B cell (primary cell): ENCODE data around the gene STARD3. TPM values are rescaled to one million over a fixed set of nuclear protein-coding genes. Genes with fewer than 3 reads are reported as not detected.

Experiments
- ATAC-seq: fragments of 200-7000 bp; cut with Tn5 transposase; one replicate; pipeline ENCODE4 v1.10.0; 2021; ENCODE audit warnings: low read depth, mild to moderate bottlenecking, moderate number of reproducible peaks, moderate library complexity
- CTCF ChIA-PET: fragments of 350-600 bp; sonication (Branson Sonifier 250); formaldehyde crosslinking; loops from one replicate; lab custom pipeline; 2021; ENCODE audit warnings: antibody characterized with exemption, inconsistent platforms; lab: Charles Lee
- POLR2A ChIA-PET: fragments of 350-600 bp; sonication (Branson Sonifier 250); formaldehyde crosslinking; loops from one replicate; lab custom pipeline; 2021; ENCODE audit warnings: antibody characterized with exemption; lab: Charles Lee
- DNase-seq: peaks from one replicate; pipeline ENCODE4 v3.0.0; 2013
- H2AFZ ChIP-seq: 2 replicates; pipeline ENCODE4 v1.6.1; 2012; ENCODE audit warnings: mild to moderate bottlenecking, low read depth, low read length; ENCODE audit not compliant: insufficient read depth, poor library complexity, severe bottlenecking
- H3K27ac ChIP-seq, 2 donors: 1 replicate in 1 of 2; 2 replicates in 1 of 2; pipeline ENCODE4 v1.5.1; 2012 to 2013; ENCODE audit warnings: low read length in 2 of 2, mild to moderate bottlenecking in 2 of 2, moderate library complexity in 1 of 2
- H3K27me3 ChIP-seq, 4 experiments: fragments of 200-600 bp in 1 of 4; sonication (generic) in 1 of 4; replicated peaks in 1 of 4; 1 replicate in 2 of 4; 2 replicates in 2 of 4; pipeline versions ENCODE4 v1.6.1 to v1.7.0; 2013 to 2016; ENCODE audit warnings: low read length in 3 of 4, mild to moderate bottlenecking in 2 of 4, mixed read lengths in 1 of 4, moderate library complexity in 1 of 4; ENCODE audit not compliant: insufficient read depth in 4 of 4, control insufficient read depth in 3 of 4; ENCODE audit errors: control extremely low read depth in 1 of 4
- H3K36me3 ChIP-seq, 2 experiments: replicated peaks in 1 of 2; 1 replicate in 1 of 2; 2 replicates in 1 of 2; pipeline versions ENCODE4 v1.6.1 to v1.7.1; 2013; ENCODE audit warnings: low read length in 1 of 2; ENCODE audit not compliant: insufficient read depth in 2 of 2, control insufficient read depth in 1 of 2; ENCODE audit errors: control extremely low read depth in 1 of 2, extremely low read depth in 1 of 2
- H3K4me1 ChIP-seq, 2 donors: fragments of 200-600 bp in 1 of 2; sonication (generic) in 1 of 2; 1 replicate in 1 of 2; 2 replicates in 1 of 2; pipeline versions ENCODE4 v1.5.1 to v1.6.1; 2013 to 2017; ENCODE audit warnings: low read length in 2 of 2; ENCODE audit not compliant: control insufficient read depth in 2 of 2, insufficient read depth in 2 of 2
- H3K4me2 ChIP-seq: replicated peaks from 2 replicates; pipeline ENCODE3; 2012; ENCODE audit warnings: mild to moderate bottlenecking, low read depth, low read length; ENCODE audit not compliant: poor library complexity, severe bottlenecking
- H3K4me3 ChIP-seq, 5 experiments: fragments of 200-600 bp in 1 of 5; sonication (generic) in 1 of 5; 1 replicate in 3 of 5; 2 replicates in 2 of 5; pipeline versions ENCODE4 v1.5.1 to v1.7.0; 2011 to 2016; ENCODE audit warnings: low read length in 4 of 5, mild to moderate bottlenecking in 4 of 5, low read depth in 2 of 5, control low read depth in 1 of 5, moderate library complexity in 1 of 5; ENCODE audit not compliant: insufficient read depth in 1 of 5; ENCODE audit errors: control extremely low read depth in 1 of 5, extremely low read depth in 1 of 5
- H3K79me2 ChIP-seq: fragments of 200-600 bp; sonication (generic); one replicate; pipeline ENCODE4 v1.6.0; 2016; ENCODE audit warnings: low read length; ENCODE audit not compliant: control insufficient read depth, insufficient read depth
- H3K9ac ChIP-seq: fragments of 200-600 bp; sonication (generic); 2 replicates; pipeline ENCODE4 v1.6.1; 2017; ENCODE audit warnings: mild to moderate bottlenecking, low read length, moderate library complexity
- H3K9me3 ChIP-seq, 3 donors: one replicate each; pipeline versions ENCODE4 v1.6.1 to v1.7.1; 2013; ENCODE audit warnings: low read length in 2 of 3; ENCODE audit not compliant: control insufficient read depth in 2 of 3, insufficient read depth in 1 of 3; ENCODE audit errors: control extremely low read depth in 1 of 3
- H4K20me1 ChIP-seq: 2 replicates; pipeline ENCODE4 v1.6.0; 2012; ENCODE audit warnings: mild to moderate bottlenecking, low read length; ENCODE audit not compliant: insufficient read depth, control insufficient read depth, poor library complexity, severe bottlenecking
- H3K27ac Mint-ChIP-seq: one replicate; pipeline ENCODE4 v1.8.0; 2021; ENCODE audit warnings: mixed read lengths
- H3K27me3 Mint-ChIP-seq: one replicate; pipeline ENCODE4 v1.8.0; 2021; ENCODE audit warnings: mixed read lengths
- H3K4me1 Mint-ChIP-seq: one replicate; pipeline ENCODE4 v1.8.0; 2021; ENCODE audit warnings: mixed read lengths
- H3K4me3 Mint-ChIP-seq: one replicate; pipeline ENCODE4 v1.8.0; 2021; ENCODE audit warnings: mixed read lengths
- H3K9me3 Mint-ChIP-seq: one replicate; pipeline ENCODE4 v1.8.0; 2022; ENCODE audit warnings: mixed read lengths; ENCODE audit not compliant: insufficient read depth
- EZH2 ChIP-seq: IDR thresholded peaks from 2 replicates; pipeline ENCODE4 v1.6.1; 2012; ENCODE audit warnings: borderline replicate concordance, low read depth, mild to moderate bottlenecking, moderate library complexity, low read length; ENCODE audit not compliant: insufficient read depth, poor library complexity, severe bottlenecking
- WGBS: methylation state at CpG from one replicate; pipeline ENCODE4 v1.1.5; 2013; ENCODE audit warnings: missing lambda C conversion rate; ENCODE audit not compliant: insufficient coverage; 5-methylcytosine and 5-hydroxymethylcytosine counted together
- intact Hi-C: fragments of 100-400 bp; cut with micrococcal nuclease; formaldehyde crosslinking; loops from one replicate; pipeline ENCODE4 v1.10.0; 2022
- polyA plus RNA-seq: library from polyadenylated mRNA; depleted of rRNA; stranded (reverse); fragments of >200 nt; gene quantifications from 2 replicates; pipeline ENCODE4 v1.2.3, GENCODE V29; 2012
- total RNA-seq, 2 donors: library from RNA; stranded (reverse); fragments of 120-200 nt in 1 of 2; gene quantifications; 1 replicate in 1 of 2; 2 replicates in 1 of 2; pipeline versions ENCODE4 v1.2.3 to v1.2.4, GENCODE V29; 2013 to 2022
- TF ChIP-seq, protein P1 (sequence below): fragments of 200-600 bp; IDR thresholded peaks from one replicate; pipeline ENCODE4 v1.8.0; 2022; ENCODE audit warnings: antibody characterized with exemption, mild to moderate bottlenecking

The STARD3 gene
- total and polyA plus RNA-seq, 2 donors (not counting 1 experiment from before 2014, with no cell fraction given), result 93.1 to 231 TPM

DNA sequence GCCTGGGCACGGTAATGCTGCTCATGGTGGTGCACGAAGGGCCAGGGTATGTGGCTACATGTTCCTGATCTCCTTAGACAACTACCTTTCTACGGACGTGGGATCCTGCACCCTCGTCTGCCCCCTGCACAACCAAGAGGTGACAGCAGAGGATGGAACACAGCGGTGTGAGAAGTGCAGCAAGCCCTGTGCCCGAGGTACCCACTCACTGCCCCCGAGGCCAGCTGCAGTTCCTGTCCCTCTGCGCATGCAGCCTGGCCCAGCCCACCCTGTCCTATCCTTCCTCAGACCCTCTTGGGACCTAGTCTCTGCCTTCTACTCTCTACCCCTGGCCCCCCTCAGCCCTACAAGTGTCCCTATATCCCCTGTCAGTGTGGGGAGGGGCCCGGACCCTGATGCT is 74.9 kb downstream of the STARD3 start:
- Mint-ChIP-seq H3K27ac (no peak overlapping the region), H3K9me3 (no peaks in the 10 kb centered on the region), H3K4me3 (no peak overlapping the region), H3K4me1 (peaks cover 8% of the 10 kb centered on the region), H3K27me3 (no peaks in the 10 kb centered on the region)
- Histone ChIP-seq H3K9me3 (no peaks in the 10 kb centered on the region), H4K20me1 (no peaks in the 10 kb centered on the region), H3K27me3 (no peaks in the 10 kb centered on the region), H3K4me2 (no peak overlapping the region), H3K9ac (no peak overlapping the region), H3K27ac (no peak overlapping the region), H3K36me3 (no peaks in the 10 kb centered on the region), H2AFZ (no peak overlapping the region), H3K4me1 (peaks cover 11 to 16% of the 10 kb centered on the region in 2 donors), H3K4me3 (no peak overlapping the region), H3K79me2 (no peaks in the 10 kb centered on the region)
- intact Hi-C loops, result no loop called here
- 93% methylated on average over 9 of the region's 10 CpGs for WGBS
- POLR2A ChIA-PET, result interaction anchor here (0.6 kb wide), 1 partner anchor 9 kb away, joined by 13 read pairs; no protein-coding TSS in a partner anchor
- DNase-seq (no peak), ATAC-seq (no peak)
- CTCF ChIA-PET, result no interaction called here
- TF ChIP-seq, protein P1, sequence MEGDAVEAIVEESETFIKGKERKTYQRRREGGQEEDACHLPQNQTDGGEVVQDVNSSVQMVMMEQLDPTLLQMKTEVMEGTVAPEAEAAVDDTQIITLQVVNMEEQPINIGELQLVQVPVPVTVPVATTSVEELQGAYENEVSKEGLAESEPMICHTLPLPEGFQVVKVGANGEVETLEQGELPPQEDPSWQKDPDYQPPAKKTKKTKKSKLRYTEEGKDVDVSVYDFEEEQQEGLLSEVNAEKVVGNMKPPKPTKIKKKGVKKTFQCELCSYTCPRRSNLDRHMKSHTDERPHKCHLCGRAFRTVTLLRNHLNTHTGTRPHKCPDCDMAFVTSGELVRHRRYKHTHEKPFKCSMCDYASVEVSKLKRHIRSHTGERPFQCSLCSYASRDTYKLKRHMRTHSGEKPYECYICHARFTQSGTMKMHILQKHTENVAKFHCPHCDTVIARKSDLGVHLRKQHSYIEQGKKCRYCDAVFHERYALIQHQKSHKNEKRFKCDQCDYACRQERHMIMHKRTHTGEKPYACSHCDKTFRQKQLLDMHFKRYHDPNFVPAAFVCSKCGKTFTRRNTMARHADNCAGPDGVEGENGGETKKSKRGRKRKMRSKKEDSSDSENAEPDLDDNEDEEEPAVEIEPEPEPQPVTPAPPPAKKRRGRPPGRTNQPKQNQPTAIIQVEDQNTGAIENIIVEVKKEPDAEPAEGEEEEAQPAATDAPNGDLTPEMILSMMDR, result no peak
- TF ChIP-seq EZH2, result no peak

Other genes starting within 250 kb of the STARD3 start
- 36.2 and 38.1 TPM in 2 replicates for gene FBXL20, start 235.5 kb upstream of the STARD3 start, total RNA-seq
- 6.1 and 7.6 TPM in 2 replicates for gene FBXL20, start 235.5 kb upstream of the STARD3 start, polyA plus RNA-seq
- gene MED1, start 185.9 kb upstream of the STARD3 start, total RNA-seq, result 56.9 and 59.1 TPM in 2 replicates
- gene MED1, start 185.9 kb upstream of the STARD3 start, polyA plus RNA-seq, result 11.1 and 13.1 TPM in 2 replicates
- gene CDK12, start 175.7 kb upstream of the STARD3 start, total RNA-seq, result 117 and 134 TPM in 2 replicates
- gene CDK12, start 175.7 kb upstream of the STARD3 start, polyA plus RNA-seq, result 25.6 and 29.8 TPM in 2 replicates
- not detected in 2 replicates for gene NEUROD2, start 29.2 kb upstream of the STARD3 start, total RNA-seq
- gene NEUROD2, start 29.2 kb upstream of the STARD3 start, polyA plus RNA-seq, result 0.04 and 0.06 TPM in 2 replicates
- gene PPP1R1B, start 10.2 kb upstream of the STARD3 start, total RNA-seq, result not detected in 2 replicates
- not detected in 2 replicates for gene PPP1R1B, start 10.2 kb upstream of the STARD3 start, polyA plus RNA-seq
- 4.2 and 5.1 TPM in 2 replicates for gene TCAP, start 28.2 kb downstream of the STARD3 start, total RNA-seq
- 3.8 and 5.2 TPM in 2 replicates for gene TCAP, start 28.2 kb downstream of the STARD3 start, polyA plus RNA-seq
- gene PNMT, start 31.3 kb downstream of the STARD3 start, total RNA-seq, result 0.39 and 0.76 TPM in 2 replicates
- gene PNMT, start 31.3 kb downstream of the STARD3 start, polyA plus RNA-seq, result 0.13 and 0.87 TPM in 2 replicates
- gene PGAP3, start 50.9 kb downstream of the STARD3 start, total RNA-seq, result 34.3 and 36.9 TPM in 2 replicates
- 27.4 and 38.1 TPM in 2 replicates for gene PGAP3, start 50.9 kb downstream of the STARD3 start, polyA plus RNA-seq
- gene ERBB2, start 62.9 kb downstream of the STARD3 start, total RNA-seq, result 8.4 TPM in 2 replicates
- gene ERBB2, start 62.9 kb downstream of the STARD3 start, polyA plus RNA-seq, result 3.2 and 4.6 TPM in 2 replicates
- gene MIEN1, start 93.4 kb downstream of the STARD3 start, total RNA-seq, result 37.9 and 41.1 TPM in 2 replicates
- 55.6 and 63.2 TPM in 2 replicates for gene MIEN1, start 93.4 kb downstream of the STARD3 start, polyA plus RNA-seq
- 0.78 and 0.84 TPM in 2 replicates for gene GRB7, start 100.8 kb downstream of the STARD3 start, total RNA-seq
- gene GRB7, start 100.8 kb downstream of the STARD3 start, polyA plus RNA-seq, result 0.81 and 1.5 TPM in 2 replicates
- gene IKZF3, start 227.2 kb downstream of the STARD3 start, total RNA-seq, result 178 and 187 TPM in 2 replicates
- gene IKZF3, start 227.2 kb downstream of the STARD3 start, polyA plus RNA-seq, result 63.0 and 64.0 TPM in 2 replicates
- gene ZPBP2, start 231.1 kb downstream of the STARD3 start, total RNA-seq, result 1.7 and 2.0 TPM in 2 replicates
- gene ZPBP2, start 231.1 kb downstream of the STARD3 start, polyA plus RNA-seq, result 1.5 and 1.6 TPM in 2 replicates